Muscle layer of duodenum (tissue), 2 donors: ENCODE data around the gene SYK.
A peak's percentile ranks its signal among the peaks of the same experiment; 100 is the strongest.

ENCODE experiments used
- H3K27ac ChIP-seq: one replicate; pipeline ENCODE4 v1.7.0; 2013; ENCODE audit warnings: mild to moderate bottlenecking, low read length
- H3K27me3 ChIP-seq: one replicate; pipeline ENCODE4 v1.7.0; 2013; ENCODE audit warnings: low read depth, mild to moderate bottlenecking, control low read depth, low read length
- H3K36me3 ChIP-seq, 2 donors: one replicate each; pipeline ENCODE4 v1.7.0; 2013; ENCODE audit warnings: low read length in 2 of 2, control low read depth in 1 of 2, mild to moderate bottlenecking in 1 of 2; ENCODE audit not compliant: insufficient read depth in 2 of 2, control insufficient read depth in 1 of 2
- H3K4me1 ChIP-seq, 2 donors: one replicate each; pipeline ENCODE4 v1.7.0; 2013; ENCODE audit warnings: low read length in 2 of 2, mild to moderate bottlenecking in 2 of 2, control low read depth in 1 of 2, moderate library complexity in 1 of 2; ENCODE audit not compliant: insufficient read depth in 2 of 2, control insufficient read depth in 1 of 2
- H3K4me3 ChIP-seq, 2 donors: one replicate each; pipeline ENCODE4 v1.7.0; 2013; ENCODE audit warnings: low read length in 2 of 2, low read depth in 1 of 2, mild to moderate bottlenecking in 1 of 2
- H3K9me3 ChIP-seq, 2 donors: one replicate each; pipeline ENCODE4 v1.7.0; 2013; ENCODE audit warnings: low read length in 2 of 2, control low read depth in 1 of 2, mild to moderate bottlenecking in 1 of 2; ENCODE audit not compliant: control insufficient read depth in 1 of 2
- donor health status: healthy.

SYK gene

GRCh38 chr9:90799271-90799852 lies 2.3 kb upstream of the SYK start:
- Histone ChIP-seq H3K27me3 (no peaks in the 10 kb centered on the region), H3K36me3 (no peaks in the 10 kb centered on the region), H3K4me3 (no peak overlapping the region), H3K9me3 (no peaks in the 10 kb centered on the region), H3K4me1 (peaks cover 0 to 6% of the 10 kb centered on the region in 2 donors), H3K27ac (no peak overlapping the region)

- Histone ChIP-seq H3K27me3 (no peaks in the 10 kb centered on the region), H3K4me1 (peaks cover 0 to 6% of the 10 kb centered on the region in 2 donors), H3K4me3 (peak overlapping the region; percentile 61 to 81), H3K27ac (peak overlapping the region; percentile 82), H3K36me3 (peaks cover 0 to 2% of the 10 kb centered on the region in 2 donors), H3K9me3 (no peaks in the 10 kb centered on the region)
Measured at GRCh38 chr9:90801973-90802322, 329 bp downstream of the SYK start.

- H3K27me3 ChIP-seq, result no peaks in the 10 kb centered on the region
- H3K27ac ChIP-seq, result peak overlapping the region; percentile 82
- H3K4me1 ChIP-seq, result peaks cover 0 to 6% of the 10 kb centered on the region in 2 donors
- no peaks in the 10 kb centered on the region for H3K9me3 ChIP-seq
- H3K4me3 ChIP-seq, result peak overlapping the region; percentile 61 to 81
- H3K36me3 ChIP-seq, result peaks cover 0 to 5% of the 10 kb centered on the region in 2 donors
Measured at GRCh38 chr9:90802386-90802985, 867 bp downstream of the SYK start.

- Histone ChIP-seq H3K9me3 (no peaks in the 10 kb centered on the region), H3K4me1 (peaks cover 0 to 6% of the 10 kb centered on the region in 2 donors), H3K27ac (peak overlapping the region; percentile 82), H3K36me3 (peaks cover 0 to 5% of the 10 kb centered on the region in 2 donors), H3K27me3 (no peaks in the 10 kb centered on the region), H3K4me3 (peak overlapping the region in 1 of 2 donors; percentile 81)
Measured at GRCh38 chr9:90803860-90804593, 2.4 kb downstream of the SYK start.

GRCh38 chr9:90805006-90805996 lies 3.7 kb downstream of the SYK start:
- Histone ChIP-seq H3K36me3 (peaks cover 0 to 5% of the 10 kb centered on the region in 2 donors), H3K27me3 (no peaks in the 10 kb centered on the region), H3K27ac (peak overlapping the region; percentile 24), H3K9me3 (no peaks in the 10 kb centered on the region), H3K4me1 (peaks cover 0 to 6% of the 10 kb centered on the region in 2 donors), H3K4me3 (no peak overlapping the region)

GRCh38 chr9:90807006-90807405 lies 5.4 kb downstream of the SYK start:
- Histone ChIP-seq H3K27ac (no peak overlapping the region), H3K4me1 (no peaks in the 10 kb centered on the region), H3K4me3 (no peak overlapping the region), H3K9me3 (no peaks in the 10 kb centered on the region), H3K27me3 (no peaks in the 10 kb centered on the region), H3K36me3 (peaks cover 0 to 5% of the 10 kb centered on the region in 2 donors)

GRCh38 chr9:90808398-90808797 lies 6.8 kb downstream of the SYK start:
- Histone ChIP-seq H3K4me1 (peaks cover 0 to 4% of the 10 kb centered on the region in 2 donors), H3K27me3 (no peaks in the 10 kb centered on the region), H3K36me3 (peaks cover 0 to 5% of the 10 kb centered on the region in 2 donors), H3K4me3 (no peak overlapping the region), H3K9me3 (no peaks in the 10 kb centered on the region), H3K27ac (no peak overlapping the region)

- Histone ChIP-seq H3K27me3 (no peaks in the 10 kb centered on the region), H3K4me1 (peaks cover 0 to 4% of the 10 kb centered on the region in 2 donors), H3K27ac (no peak overlapping the region), H3K9me3 (no peaks in the 10 kb centered on the region), H3K4me3 (no peak overlapping the region), H3K36me3 (peaks cover 0 to 5% of the 10 kb centered on the region in 2 donors)
Measured at GRCh38 chr9:90808890-90809685, 7.5 kb downstream of the SYK start.

- Histone ChIP-seq H3K27me3 (no peaks in the 10 kb centered on the region), H3K4me1 (peaks cover 0 to 4% of the 10 kb centered on the region in 2 donors), H3K9me3 (no peaks in the 10 kb centered on the region), H3K27ac (no peak overlapping the region), H3K36me3 (peaks cover 0 to 5% of the 10 kb centered on the region in 2 donors), H3K4me3 (no peak overlapping the region)
Measured at GRCh38 chr9:90810691-90811090, 9.1 kb downstream of the SYK start.

- H3K27me3 ChIP-seq, result no peaks in the 10 kb centered on the region
- no peaks in the 10 kb centered on the region for H3K9me3 ChIP-seq
- no peak overlapping the region for H3K4me3 ChIP-seq
- H3K36me3 ChIP-seq, result no peaks in the 10 kb centered on the region
- peaks cover 0 to 4% of the 10 kb centered on the region in 2 donors for H3K4me1 ChIP-seq
- no peak overlapping the region for H3K27ac ChIP-seq
Measured at GRCh38 chr9:90813046-90813445, 11.4 kb downstream of the SYK start.
